Stimulated activated CD4-positive, alpha-beta T cell treated with anti-CD3 and anti-CD28 coated beads, Interleukin-1b, Interleukin-23, amount 100 ng/mL, for 1 hour (primary cell): ENCODE results near the gene PSMG2.

ENCODE experiments used
- DNase-seq, 2 donors: peaks; one replicate each; pipeline ENCODE4 v3.0.0-alpha.2; 2020; ENCODE audit warnings: low read depth in 2 of 2

The PSMG2 gene

GRCh38 chr18:12765126-12765525, 62.3 kb downstream of the PSMG2 start:
- DNase-seq = no peak

GRCh38 chr18:12765586-12765985, 62.7 kb downstream of the PSMG2 start:
- no peak for DNase-seq

- DNase-seq = no peak
Measured at GRCh38 chr18:12766986-12767433, 64.2 kb downstream of the PSMG2 start.

GRCh38 chr18:12767580-12768155, 64.8 kb downstream of the PSMG2 start:
- DNase-seq = no peak

- no peak for DNase-seq
Measured at GRCh38 chr18:12768625-12769024, 65.8 kb downstream of the PSMG2 start.

GRCh38 chr18:12769136-12769535, 66.3 kb downstream of the PSMG2 start:
- no peak for DNase-seq

GRCh38 chr18:12769644-12770440, 67.0 kb downstream of the PSMG2 start:
- no peak for DNase-seq

GRCh38 chr18:12770469-12771219, 67.8 kb downstream of the PSMG2 start:
- no peak for DNase-seq

GRCh38 chr18:12772111-12772510, 69.3 kb downstream of the PSMG2 start:
- DNase-seq = no peak

GRCh38 chr18:12773369-12773768, 70.5 kb downstream of the PSMG2 start:
- no peak for DNase-seq

- DNase-seq = no peak
Measured at GRCh38 chr18:12774982-12775381, 72.1 kb downstream of the PSMG2 start.
